GM12864 (cell line): ENCODE measurements around the gene MGRN1.

Source experiments
- DNase-seq: peaks from one replicate; pipeline ENCODE4 v3.0.0-alpha.2; 2011; ENCODE audit warnings: low read depth
- H3K4me3 ChIP-seq: 2 replicates; pipeline ENCODE4 v1.5.1; 2011; ENCODE audit warnings: mild to moderate bottlenecking, low read depth, low read length, control low read depth
- TF ChIP-seq, protein P1 (sequence below): IDR thresholded peaks from 2 replicates; pipeline ENCODE4 v1.5.1; 2011; ENCODE audit warnings: low read depth, mild to moderate bottlenecking, moderate library complexity, low read length, control low read depth, inconsistent platforms; ENCODE audit errors: missing control alignments

MGRN1 gene

DNA sequence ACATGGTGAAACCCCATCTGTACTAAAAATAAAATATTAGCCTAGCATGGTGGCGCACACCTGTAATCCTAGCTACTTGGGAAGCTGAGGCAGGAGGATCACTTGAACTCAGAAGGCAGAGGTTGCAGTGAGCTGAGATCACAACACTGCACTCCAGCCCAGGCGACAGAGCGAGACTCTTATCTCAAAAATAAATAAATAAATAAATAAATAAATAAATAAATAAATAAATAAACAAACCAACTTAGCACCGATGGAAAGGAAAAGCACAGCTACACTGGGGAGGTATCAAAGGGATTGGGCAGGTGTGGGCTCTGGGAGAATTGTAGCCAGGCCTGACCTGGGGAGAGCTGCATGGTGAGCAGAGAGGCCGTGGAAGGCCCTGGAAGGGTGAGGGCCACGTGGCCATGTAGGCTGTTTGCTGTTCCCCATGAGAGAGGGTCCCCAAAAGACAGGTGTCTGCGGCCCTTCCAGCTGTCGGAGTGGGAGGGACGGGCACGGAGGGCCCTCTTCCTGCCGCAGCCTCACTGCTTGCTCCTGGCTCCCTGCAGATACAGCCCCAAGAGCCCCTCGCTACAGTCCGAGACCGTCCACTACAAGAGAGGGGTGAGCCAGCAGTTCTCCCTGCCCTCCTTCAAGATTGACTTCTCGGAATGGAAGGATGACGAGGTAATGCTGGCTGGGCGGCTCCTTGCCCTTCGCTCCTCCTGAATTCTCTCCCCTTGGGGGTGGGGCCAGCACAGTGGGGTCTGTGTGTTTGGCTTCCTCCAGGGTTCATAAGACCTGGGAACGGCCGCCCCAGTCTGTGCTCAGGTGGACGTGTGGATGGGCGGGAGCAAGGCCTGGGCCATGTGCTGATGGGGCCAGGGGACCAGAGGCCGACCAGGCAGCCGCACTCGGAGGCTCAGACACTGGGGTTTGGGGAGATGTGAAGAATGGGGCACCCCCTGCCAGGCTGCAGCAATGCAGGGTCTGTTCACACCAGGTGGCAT is 32.4 kb downstream of the MGRN1 start:
- TF ChIP-seq, protein P1, sequence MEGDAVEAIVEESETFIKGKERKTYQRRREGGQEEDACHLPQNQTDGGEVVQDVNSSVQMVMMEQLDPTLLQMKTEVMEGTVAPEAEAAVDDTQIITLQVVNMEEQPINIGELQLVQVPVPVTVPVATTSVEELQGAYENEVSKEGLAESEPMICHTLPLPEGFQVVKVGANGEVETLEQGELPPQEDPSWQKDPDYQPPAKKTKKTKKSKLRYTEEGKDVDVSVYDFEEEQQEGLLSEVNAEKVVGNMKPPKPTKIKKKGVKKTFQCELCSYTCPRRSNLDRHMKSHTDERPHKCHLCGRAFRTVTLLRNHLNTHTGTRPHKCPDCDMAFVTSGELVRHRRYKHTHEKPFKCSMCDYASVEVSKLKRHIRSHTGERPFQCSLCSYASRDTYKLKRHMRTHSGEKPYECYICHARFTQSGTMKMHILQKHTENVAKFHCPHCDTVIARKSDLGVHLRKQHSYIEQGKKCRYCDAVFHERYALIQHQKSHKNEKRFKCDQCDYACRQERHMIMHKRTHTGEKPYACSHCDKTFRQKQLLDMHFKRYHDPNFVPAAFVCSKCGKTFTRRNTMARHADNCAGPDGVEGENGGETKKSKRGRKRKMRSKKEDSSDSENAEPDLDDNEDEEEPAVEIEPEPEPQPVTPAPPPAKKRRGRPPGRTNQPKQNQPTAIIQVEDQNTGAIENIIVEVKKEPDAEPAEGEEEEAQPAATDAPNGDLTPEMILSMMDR = no peak

GRCh38 chr16:4659363-4660353 is 35.0 kb downstream of the MGRN1 start:
- TF ChIP-seq, protein P1 = no peak
- no peak overlapping the region for H3K4me3 ChIP-seq
- DNase-seq = no peak

More for the DNA sequence above, 32.4 kb downstream of the MGRN1 start:
- no peak overlapping the region for H3K4me3 ChIP-seq
- DNase-seq = no peak

- H3K4me3 ChIP-seq = no peak overlapping the region
- DNase-seq = no peak
- TF ChIP-seq, protein P1 = no peak
Observed at GRCh38 chr16:4660454-4661007, 35.9 kb downstream of the MGRN1 start.

DNA sequence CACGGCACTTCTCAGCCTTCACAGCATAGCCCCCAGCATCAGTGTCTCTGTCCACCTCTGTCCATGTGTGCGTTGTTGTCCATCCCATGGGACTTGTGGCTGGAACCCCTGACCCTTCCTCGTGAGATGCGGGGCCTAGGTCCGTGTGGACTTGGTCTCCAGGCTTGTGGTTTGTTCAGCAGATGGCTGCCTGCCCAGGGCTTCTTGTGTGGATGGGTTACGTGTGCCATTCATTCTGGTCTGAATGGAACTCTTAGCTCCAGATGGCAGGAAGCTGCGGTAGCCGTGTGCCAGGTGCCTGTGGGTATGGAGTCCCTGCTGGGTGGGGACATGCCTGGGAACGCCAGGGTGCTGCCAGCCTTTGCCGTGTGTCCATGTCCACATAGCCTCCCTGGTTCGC is 37.0 kb downstream of the MGRN1 start:
- no peak for DNase-seq
- TF ChIP-seq, protein P1 = no peak

GRCh38 chr16:4663465-4663776 is 38.8 kb downstream of the MGRN1 start:
- TF ChIP-seq, protein P1 = no peak
- DNase-seq = no peak
- no peak overlapping the region for H3K4me3 ChIP-seq

More for the DNA sequence above, 37.0 kb downstream of the MGRN1 start:
- H3K4me3 ChIP-seq = no peak overlapping the region

DNA sequence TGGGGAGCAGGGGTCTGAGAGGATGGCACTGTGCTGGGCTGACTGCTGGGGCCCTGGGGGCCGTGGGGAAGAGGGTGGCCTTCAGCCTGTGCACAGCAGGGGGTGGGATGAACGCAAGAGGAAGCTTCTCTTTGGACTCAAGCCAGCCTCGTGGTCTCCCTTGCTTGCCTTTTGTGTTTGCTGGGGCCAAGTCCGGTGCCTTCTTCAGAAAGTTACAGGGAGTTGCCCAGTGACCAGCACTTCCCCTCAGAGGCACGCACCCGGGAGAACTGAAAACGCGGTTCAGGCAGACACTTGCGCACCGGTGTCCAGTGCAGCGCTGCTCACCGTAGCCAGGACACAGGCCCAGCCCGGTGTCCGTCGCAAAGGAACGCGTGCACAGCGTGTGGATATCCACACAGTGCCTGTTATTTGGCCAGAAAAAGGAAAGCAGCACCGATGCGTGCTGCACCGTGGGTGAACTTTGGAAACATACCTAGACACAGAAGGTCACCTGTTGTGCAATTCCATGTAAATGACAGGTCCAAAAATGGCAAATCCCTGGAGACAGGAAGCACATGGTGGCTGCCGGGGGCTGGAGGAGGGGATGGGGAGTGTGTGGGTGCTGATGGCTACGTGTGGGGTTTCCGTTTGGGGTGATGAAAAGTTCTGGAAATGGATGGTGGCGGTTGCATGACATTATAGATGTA is 39.3 kb downstream of the MGRN1 start:
- H3K4me3 ChIP-seq = no peak overlapping the region
- DNase-seq = no peak
- TF ChIP-seq, protein P1 = no peak
